GM12872 (cell line): ENCODE data around the gene PCDHGB4.
A peak's percentile ranks its signal among the peaks of the same experiment; 100 is the strongest.

Experiments used
- CTCF ChIP-seq: IDR thresholded peaks from 3 replicates; pipeline ENCODE4 v1.5.1; 2011; ENCODE audit warnings: low read depth, mild to moderate bottlenecking, low read length, moderate library complexity; ENCODE audit not compliant: insufficient read depth

The PCDHGB4 gene

GRCh38 chr5:141373673-141374317 is 13.7 kb upstream of the PCDHGB4 start, which contains the start of gene PCDHGA6:
TSS of gene PCDHGA6 (plus strand) at chr5:141373891. CDS start at chr5:141374084, 193 bp downstream.
- peak; percentile 45; the same call in 1 of the 3 replicates for TF ChIP-seq CTCF

GRCh38 chr5:141374627-141375026 is 12.9 kb upstream of the PCDHGB4 start:
- no peak for TF ChIP-seq CTCF

GRCh38 chr5:141382469-141383294 is 4.8 kb upstream of the PCDHGB4 start, which contains the start of gene PCDHGA7:
TSS of gene PCDHGA7 (plus strand) at chr5:141382742. CDS start at chr5:141382900, 158 bp downstream.
- TF ChIP-seq CTCF, result 0 out of 3 replicates have a peak, but pooled peaks have one; percentile 1

GRCh38 chr5:141383345-141383744 is 4.2 kb upstream of the PCDHGB4 start:
- TF ChIP-seq CTCF, result no peak

- TF ChIP-seq CTCF, result no peak
Measured at GRCh38 chr5:141384471-141385267, 2.8 kb upstream of the PCDHGB4 start.

GRCh38 chr5:141388661-141389060 is 1.2 kb downstream of the PCDHGB4 start:
- TF ChIP-seq CTCF, result no peak
